ENCODE measurements around the gene GATA6. TPM values are rescaled to one million over a fixed set of nuclear protein-coding genes. Genes with fewer than 3 reads are reported as not detected.
A peak's percentile ranks its signal among the peaks of the same experiment; 100 is the strongest.

GATA6 gene
- polyA plus RNA-seq, 1 donor (not counting 4 experiments of a cell fraction or from before 2014, with no cell fraction given), result 0.37 TPM

DNA sequence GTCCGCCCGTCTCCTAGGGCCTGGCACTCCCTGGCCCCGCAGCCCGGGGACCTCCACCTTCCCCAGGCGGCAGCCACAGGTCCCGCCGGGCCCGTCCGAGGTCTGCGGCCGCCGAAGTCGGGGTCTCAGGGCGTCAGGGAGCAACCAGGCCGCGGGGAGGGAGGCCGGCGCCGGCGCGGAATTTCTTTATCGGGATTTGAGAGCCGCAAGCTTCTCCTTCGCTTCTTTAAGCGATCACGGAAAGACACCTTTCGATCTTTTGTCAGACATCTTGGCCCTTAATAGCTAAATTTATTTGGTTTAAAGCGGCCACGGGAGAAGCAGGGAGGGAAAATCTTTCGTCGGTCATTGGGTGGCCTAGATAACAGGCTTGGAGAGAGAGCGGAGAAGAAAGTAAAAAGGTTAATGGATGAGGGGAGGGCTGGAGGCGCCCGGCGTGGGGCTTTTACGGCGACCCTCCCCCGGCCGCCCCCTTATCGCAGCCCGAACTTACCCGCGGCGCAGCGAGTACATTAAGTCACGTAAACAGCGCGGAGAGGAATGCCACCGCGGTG is 4.3 kb upstream of the GATA6 start:
- peaks cover 74% of the 10 kb centered on the region for H3K27me3 ChIP-seq (ENCODE audit: control insufficient read depth, extremely low read depth, insufficient read depth, low read length)
- no peaks in the 10 kb centered on the region for H3K36me3 ChIP-seq (ENCODE audit: control insufficient read depth in 2 of 2, extremely low read depth in 1 of 2, insufficient read depth in 2 of 2, low read length in 2 of 2)
- TF ChIP-seq, protein P1, sequence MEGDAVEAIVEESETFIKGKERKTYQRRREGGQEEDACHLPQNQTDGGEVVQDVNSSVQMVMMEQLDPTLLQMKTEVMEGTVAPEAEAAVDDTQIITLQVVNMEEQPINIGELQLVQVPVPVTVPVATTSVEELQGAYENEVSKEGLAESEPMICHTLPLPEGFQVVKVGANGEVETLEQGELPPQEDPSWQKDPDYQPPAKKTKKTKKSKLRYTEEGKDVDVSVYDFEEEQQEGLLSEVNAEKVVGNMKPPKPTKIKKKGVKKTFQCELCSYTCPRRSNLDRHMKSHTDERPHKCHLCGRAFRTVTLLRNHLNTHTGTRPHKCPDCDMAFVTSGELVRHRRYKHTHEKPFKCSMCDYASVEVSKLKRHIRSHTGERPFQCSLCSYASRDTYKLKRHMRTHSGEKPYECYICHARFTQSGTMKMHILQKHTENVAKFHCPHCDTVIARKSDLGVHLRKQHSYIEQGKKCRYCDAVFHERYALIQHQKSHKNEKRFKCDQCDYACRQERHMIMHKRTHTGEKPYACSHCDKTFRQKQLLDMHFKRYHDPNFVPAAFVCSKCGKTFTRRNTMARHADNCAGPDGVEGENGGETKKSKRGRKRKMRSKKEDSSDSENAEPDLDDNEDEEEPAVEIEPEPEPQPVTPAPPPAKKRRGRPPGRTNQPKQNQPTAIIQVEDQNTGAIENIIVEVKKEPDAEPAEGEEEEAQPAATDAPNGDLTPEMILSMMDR (optimal IDR thresholded peaks at IDR 0.05 in 1 of 3, IDR thresholded peaks at IDR 0.05 in 1 of 3, conservative IDR thresholded peaks at IDR 0.05 in 1 of 3; ENCODE audit: extremely low read depth in 1 of 3, insufficient read depth in 2 of 3, low read length in 3 of 3), result no peak
- TF ChIP-seq EZH2 (IDR thresholded peaks at IDR 0.05; ENCODE audit: low read length), result peak; percentile 51
- no peak overlapping the region for H3K27ac ChIP-seq (ENCODE audit: control insufficient read depth, insufficient read depth, low read length)
- dilution Hi-C loops (cut with MboI; ENCODE audit: extremely low pct_ligation_motif_present, low sequenced_read_pairs), result no loop called here
- no peak overlapping the region for H3K4me2 ChIP-seq (ENCODE audit: control insufficient read depth, extremely low read depth, insufficient read depth, low read depth, low read length)
- H3K9me3 ChIP-seq (ENCODE audit: control insufficient read depth, low read depth, low read length), result peaks cover 2% of the 10 kb centered on the region
- H3K9me1 ChIP-seq (ENCODE audit: control insufficient read depth, extremely low read depth, insufficient read depth, low read length), result no peaks in the 10 kb centered on the region
- H3K4me3 ChIP-seq (ENCODE audit: control insufficient read depth in 2 of 3, extremely low read depth in 1 of 3, insufficient read depth in 2 of 3, low read depth in 1 of 3, low read length in 3 of 3), result no peak overlapping the region
- no peak overlapping the region for H3K9ac ChIP-seq (ENCODE audit: control insufficient read depth, extremely low read depth, insufficient read depth, low read length)
- no peaks in the 10 kb centered on the region for H3K4me1 ChIP-seq (ENCODE audit: control insufficient read depth, extremely low read depth, insufficient read depth, low read length)
- no peaks in the 10 kb centered on the region for H4K20me1 ChIP-seq (ENCODE audit: control insufficient read depth, extremely low read depth, insufficient read depth, low read length)
- FAIRE-seq (no peak), DNase-seq (ENCODE audit: low read depth, low spot score) (no peak)
- no peaks in the 10 kb centered on the region for H3K79me2 ChIP-seq (ENCODE audit: control insufficient read depth, insufficient read depth, low read length)
- no peak overlapping the region for H2AFZ ChIP-seq (ENCODE audit: control insufficient read depth, low read length)

DNA sequence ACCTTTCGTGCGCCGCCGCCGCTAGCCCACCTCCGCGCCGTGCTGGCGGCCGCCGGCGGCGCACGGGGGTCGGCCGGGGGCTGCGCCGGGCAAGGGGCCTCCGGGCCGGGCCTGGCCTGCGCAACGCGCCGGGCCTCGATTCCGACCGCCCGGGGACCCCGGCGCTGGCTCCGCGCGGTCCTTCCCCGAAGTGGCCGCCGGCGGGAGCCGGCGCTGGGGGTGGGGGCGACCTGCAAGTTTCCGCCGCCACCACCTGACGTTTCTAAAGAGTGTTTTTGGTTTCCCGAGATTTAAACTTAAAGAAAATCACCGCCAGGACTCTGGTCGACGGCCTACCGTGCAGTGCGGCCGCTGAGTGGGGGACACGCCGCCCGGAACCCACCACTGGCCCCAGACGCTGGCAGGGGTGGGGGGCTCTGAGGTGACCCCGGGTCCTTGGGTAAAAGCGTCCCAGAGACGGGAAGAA is 3.8 kb upstream of the GATA6 start:
- H3K27ac ChIP-seq (ENCODE audit: control insufficient read depth, insufficient read depth, low read length), result no peak overlapping the region
- no peak for TF ChIP-seq EZH2 (IDR thresholded peaks at IDR 0.05; ENCODE audit: low read length)
- TF ChIP-seq, protein P1 (optimal IDR thresholded peaks at IDR 0.05 in 1 of 3, IDR thresholded peaks at IDR 0.05 in 1 of 3, conservative IDR thresholded peaks at IDR 0.05 in 1 of 3; ENCODE audit: extremely low read depth in 1 of 3, insufficient read depth in 2 of 3, low read length in 3 of 3), result no peak
- DNase-seq (ENCODE audit: low read depth, low spot score), result no peak

More for the DNA sequence above, 3.8 kb upstream of the GATA6 start:
- dilution Hi-C loops (cut with MboI; ENCODE audit: extremely low pct_ligation_motif_present, low sequenced_read_pairs), result no loop called here
- Histone ChIP-seq H3K79me2 (ENCODE audit: control insufficient read depth, insufficient read depth, low read length) (no peaks in the 10 kb centered on the region), H3K36me3 (ENCODE audit: control insufficient read depth in 2 of 2, extremely low read depth in 1 of 2, insufficient read depth in 2 of 2, low read length in 2 of 2) (no peaks in the 10 kb centered on the region), H3K4me1 (ENCODE audit: control insufficient read depth, extremely low read depth, insufficient read depth, low read length) (no peaks in the 10 kb centered on the region), H2AFZ (ENCODE audit: control insufficient read depth, low read length) (no peak overlapping the region), H3K4me2 (ENCODE audit: control insufficient read depth, extremely low read depth, insufficient read depth, low read depth, low read length) (no peak overlapping the region), H3K9ac (ENCODE audit: control insufficient read depth, extremely low read depth, insufficient read depth, low read length) (no peak overlapping the region), H3K27me3 (ENCODE audit: control insufficient read depth, extremely low read depth, insufficient read depth, low read length) (peaks cover 79% of the 10 kb centered on the region), H3K9me3 (ENCODE audit: control insufficient read depth, low read depth, low read length) (peaks cover 2% of the 10 kb centered on the region), H4K20me1 (ENCODE audit: control insufficient read depth, extremely low read depth, insufficient read depth, low read length) (no peaks in the 10 kb centered on the region), H3K9me1 (ENCODE audit: control insufficient read depth, extremely low read depth, insufficient read depth, low read length) (no peaks in the 10 kb centered on the region), H3K4me3 (ENCODE audit: control insufficient read depth in 2 of 3, extremely low read depth in 1 of 3, insufficient read depth in 2 of 3, low read depth in 1 of 3, low read length in 3 of 3) (no peak overlapping the region)
- FAIRE-seq, result no peak

Data from keratinocyte (primary cell).